GM18909 (cell line): Measurements from ENCODE around the gene SUZ12.
"Not testable (repeated sequence)": the region's sequence is repeated elsewhere in the genome, so short reads cannot be mapped to it uniquely, and the experiment has no call there.

Experiments
- ATAC-seq: cut with Tn5 transposase; IDR thresholded peaks from one replicate; pipeline ENCODE4 v1.9.1; 2021; ENCODE audit warnings: mild to moderate bottlenecking; ENCODE audit not compliant: unreplicated experiment, poor library complexity

The SUZ12 gene

DNA sequence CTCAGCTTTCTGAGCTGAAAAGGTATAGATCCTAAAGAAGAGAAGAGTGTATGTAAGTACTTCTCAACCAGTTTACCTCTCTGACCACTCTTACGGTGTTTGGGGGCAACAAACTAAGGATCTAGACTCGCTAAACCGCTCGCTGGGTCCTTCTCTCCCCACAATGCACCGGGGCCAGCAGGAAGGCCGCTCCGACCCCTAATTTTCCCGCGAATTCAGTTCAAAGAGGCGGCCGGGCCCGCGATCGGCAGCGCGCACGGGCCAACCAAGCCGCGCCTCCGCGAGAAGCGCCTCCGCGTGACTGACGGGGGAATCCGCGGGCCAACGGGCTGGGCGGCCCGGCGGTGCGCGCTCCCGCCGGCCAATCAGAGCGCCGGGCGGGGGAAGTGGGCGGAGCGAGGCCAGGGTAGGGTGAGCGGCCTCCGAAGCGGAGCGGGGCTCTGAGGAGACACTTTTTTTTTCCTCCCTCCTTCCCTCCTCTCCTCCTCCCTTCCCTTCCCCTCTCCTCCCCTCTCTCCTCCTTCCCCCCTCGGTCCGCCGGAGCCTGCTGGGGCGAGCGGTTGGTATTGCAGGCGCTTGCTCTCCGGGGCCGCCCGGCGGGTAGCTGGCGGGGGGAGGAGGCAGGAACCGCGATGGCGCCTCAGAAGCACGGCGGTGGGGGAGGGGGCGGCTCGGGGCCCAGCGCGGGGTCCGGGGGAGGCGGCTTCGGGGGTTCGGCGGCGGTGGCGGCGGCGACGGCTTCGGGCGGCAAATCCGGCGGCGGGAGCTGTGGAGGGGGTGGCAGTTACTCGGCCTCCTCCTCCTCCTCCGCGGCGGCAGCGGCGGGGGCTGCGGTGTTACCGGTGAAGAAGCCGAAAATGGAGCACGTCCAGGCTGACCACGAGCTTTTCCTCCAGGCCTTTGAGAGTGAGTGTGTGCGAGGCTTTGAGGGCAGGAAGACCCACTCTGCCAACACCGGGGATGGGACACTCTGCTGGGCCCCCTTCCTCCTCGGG lies at the start of gene SUZ12:
Gene SUZ12 (plus strand): TSS at position 393 of the 995 bp plus-strand sequence. CDS start 240 bp downstream, at position 633.
- peak; percentile 95 for ATAC-seq

DNA sequence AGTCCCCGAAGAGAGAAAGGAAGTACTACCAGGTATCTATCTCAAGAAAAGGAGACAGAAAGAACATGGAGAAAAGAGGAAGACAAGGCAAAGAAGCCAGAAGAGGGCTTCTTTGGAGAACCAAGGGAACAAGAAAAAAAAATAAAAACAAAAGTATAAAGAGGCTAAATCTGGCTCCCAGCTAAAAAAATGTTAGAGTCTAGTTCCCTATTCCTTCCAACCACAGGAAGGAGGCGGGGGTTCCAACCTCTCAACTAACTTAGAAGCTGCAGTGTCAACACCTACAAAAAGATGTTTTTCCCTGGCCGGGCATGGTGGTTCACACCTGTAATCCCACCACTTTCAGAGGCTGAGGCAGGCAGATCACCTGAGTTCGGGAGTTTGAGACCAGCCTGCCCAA lies 48.7 kb upstream of the SUZ12 start:
- no peak for ATAC-seq

DNA sequence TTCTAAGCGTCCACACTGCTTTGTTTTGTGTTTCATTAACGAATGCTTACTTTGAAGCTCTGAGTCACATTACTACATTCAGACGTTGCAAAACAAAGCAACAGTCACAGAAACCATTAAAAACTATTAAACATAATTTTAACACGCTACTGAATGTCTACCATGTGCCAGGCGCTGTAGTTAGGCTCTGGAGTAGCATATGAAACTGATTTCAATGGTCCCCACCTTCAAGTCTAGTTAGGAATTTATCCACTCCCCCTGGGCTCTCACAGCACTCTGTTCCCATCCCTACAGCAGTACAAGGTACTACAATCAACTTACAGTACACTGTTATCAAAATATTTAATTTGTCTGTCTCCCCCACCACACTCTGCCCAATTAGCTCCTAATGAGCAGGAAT lies 35.9 kb upstream of the SUZ12 start:
- no peak for ATAC-seq

DNA sequence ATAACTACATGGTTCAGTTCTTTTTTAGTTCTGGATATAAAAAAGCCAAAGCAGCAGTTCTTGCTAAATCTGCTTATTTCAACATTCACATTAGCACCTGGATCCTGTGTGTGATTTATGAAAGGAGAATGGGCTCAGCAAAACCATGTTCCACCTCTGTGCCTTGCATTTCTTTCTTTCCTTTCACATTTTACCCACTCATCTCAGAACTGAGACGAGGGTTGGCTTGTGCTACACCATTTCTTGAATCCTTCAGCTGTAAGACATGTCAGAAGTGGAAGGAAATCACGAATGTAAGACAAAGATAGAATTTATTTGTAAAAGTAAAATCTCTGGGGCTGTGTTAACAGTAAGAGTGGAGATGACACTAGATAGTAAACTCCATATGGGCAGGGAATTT lies 34.1 kb upstream of the SUZ12 start:
- no peak for ATAC-seq

DNA sequence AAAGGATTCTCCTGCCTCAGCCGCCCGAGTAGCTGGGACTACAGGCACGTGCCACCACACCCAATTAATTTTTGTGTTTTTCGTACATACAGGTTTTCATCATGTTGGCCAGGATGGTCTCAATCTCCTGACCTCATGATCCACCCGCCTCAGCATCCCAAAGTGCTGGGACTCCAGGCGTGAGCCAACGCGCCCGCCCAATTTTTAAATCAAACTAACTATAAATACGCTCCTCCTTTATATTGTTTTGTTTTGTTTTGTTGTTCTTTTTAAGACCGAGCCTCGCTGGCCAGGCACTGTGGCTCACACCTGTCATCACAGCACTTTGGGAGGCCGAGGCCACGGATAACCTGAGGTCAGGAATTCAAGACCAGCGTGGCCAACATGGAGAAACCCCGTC lies 33.4 kb upstream of the SUZ12 start:
- ATAC-seq = no peak

DNA sequence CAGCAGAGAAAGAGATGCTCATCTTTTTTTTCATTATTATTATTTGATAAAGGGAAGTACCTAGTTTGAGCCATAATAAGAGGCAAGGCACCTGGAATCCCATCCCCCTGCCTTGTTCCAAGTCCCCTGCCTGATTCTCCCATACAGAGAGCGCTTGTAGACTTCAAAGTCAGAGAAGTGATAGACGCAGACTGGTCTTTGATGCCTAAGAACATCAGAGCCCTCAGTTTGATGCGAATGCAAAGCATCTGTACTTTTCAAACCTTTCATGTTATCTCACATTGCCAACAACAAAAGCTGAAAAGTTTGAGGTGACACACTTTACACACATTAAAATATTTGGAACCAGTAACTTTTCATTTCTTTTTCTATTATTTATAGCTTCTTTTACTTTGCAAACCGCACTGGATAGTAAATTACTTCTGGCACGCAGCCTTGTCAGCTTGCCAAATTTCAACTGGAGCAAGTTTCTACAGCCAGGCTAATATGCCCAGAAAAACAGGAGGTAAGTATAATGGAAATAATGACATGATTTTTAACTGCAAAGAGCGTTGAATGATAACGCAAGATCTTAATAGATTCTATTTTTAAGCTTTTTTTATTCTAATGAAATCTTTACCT lies 29.4 kb upstream of the SUZ12 start:
- ATAC-seq = no peak

DNA sequence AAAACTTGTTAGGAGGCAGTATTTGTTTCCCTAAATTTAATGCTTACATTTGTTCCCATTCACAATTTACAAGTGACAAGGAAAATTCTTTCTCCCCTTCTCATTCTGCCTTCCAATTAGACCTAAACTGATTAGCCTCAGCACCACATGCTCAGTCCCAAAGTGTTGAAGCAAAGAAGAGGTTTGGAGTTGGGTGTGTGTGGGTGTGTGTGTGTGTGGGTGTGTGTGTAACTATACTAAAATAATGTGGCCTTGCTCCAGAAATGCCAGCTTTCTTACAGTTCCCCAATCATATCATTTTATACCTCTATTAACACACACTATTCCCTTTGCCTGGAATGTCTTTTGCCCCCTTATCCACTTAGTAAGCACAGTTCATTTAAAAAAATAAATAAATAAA lies 28.4 kb upstream of the SUZ12 start:
- no peak for ATAC-seq

DNA sequence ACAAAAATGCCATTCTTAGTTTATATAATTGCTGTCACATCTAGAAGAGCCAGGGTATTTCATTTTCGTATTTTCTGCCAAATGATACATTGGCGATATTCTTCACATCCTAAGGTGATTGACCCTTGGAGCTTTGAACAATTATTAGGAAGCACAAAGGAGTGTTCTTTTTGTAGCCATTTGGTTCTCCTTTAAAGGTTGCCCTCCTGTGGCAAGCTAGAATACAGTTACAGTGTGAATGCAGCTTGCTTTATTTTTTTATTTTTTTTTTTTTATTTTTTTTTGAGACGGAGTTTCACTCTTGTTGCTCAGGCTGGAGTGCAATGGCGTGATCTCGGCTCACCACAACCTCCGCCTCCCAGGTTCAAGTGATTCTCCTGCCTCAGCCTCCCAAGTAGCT lies 24.1 kb upstream of the SUZ12 start:
- ATAC-seq = not testable (repeated sequence)

DNA sequence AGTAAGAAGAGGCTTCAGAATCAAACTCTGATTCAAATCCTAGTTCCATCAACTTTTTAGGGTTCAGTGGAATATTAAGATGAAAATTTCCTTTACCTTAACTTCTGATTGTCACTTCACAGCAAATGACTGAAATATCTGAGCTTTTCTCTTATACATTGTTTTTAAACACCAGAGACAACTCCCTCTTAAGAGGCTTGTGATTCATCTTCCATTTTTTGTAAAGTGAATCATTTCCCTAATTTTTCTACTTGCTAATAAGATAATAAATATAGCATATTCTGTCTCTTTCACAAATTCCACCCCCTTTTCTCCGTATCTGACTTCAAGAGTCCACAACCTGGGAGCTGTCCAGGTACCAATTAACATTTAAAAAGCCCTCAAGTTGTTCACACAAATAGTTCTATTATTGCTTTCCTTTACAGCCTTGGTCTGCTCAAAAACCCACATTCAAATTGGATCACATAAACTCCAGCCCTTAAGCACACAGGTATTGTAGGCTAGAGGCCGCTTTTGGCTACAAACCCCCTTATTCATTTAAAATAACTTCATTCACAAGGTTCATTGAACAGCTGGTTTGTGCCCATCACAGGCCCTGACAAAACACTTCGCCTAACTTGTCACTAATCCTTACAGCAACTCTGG lies 21.2 kb upstream of the SUZ12 start:
- no peak for ATAC-seq

DNA sequence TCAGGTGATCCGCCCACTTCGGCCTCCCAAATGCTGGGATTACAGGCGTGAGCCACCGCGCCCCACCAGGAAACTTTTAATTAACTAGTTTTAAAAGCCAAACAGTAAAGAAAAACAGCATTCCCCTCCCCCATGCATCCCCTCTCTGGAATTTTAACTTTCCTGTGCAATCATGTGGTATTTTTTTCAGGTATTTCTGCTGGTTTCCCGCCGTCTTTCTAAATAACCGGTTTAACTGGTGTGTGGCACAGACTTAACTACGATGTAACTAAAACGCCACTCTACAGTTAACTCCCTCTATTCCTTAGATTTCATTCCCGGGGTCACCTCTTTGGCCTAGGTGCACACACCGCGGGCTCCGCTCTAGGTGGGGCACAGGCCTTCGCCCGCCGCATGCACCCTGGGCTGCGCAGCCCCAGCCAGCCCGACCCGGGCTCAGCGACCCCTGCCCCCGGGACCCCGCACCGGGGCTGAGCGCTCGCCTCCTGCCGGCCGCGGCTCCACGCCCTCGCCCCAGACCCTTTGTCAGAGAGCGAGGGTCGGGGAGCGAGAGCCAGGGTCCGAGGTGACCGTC lies 20.2 kb upstream of the SUZ12 start:
- ATAC-seq = no peak

DNA sequence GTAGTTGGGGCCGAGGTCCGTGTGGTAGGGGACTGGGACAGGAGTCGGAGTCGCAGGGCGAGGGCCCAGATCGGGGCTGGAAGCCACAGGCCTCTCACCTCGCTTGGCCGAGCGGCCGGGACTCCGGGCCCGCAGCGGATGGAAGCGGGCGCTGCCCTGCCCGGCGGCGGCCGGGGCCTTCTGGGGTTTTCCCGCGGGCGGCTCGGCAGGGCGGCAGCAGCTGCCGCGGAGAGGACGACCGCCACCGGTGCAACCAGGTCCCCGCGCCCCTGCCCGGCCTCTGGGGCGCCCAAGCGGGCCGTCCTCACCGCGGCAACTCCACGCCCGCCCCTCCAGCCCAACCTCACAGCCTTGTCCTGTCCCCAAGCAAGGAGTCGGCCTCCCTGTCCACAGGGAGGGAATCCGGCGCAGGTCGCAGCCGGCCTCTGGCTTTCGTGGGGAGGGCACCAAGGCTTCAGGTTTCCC lies 19.7 kb upstream of the SUZ12 start:
- ATAC-seq = no peak

DNA sequence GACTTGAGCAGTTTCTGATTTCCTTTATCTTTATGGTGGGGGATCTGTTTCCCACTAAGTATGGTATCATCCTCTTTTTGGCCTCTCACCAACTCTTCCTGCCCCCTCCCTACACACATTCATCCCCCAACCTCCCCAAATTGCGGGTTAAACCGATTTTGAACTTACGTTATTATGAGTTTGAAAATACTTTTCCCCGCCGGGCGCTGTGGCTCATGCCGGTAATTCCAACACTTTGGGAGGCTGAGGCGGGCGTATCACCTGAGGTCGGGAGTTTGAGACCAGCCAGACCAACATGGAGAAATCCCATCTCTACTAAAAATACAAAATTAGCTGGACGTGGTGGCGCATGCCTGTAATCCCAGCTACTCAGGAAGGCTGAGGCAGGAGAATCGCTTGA lies 19.1 kb upstream of the SUZ12 start:
- ATAC-seq = not testable (repeated sequence)

DNA sequence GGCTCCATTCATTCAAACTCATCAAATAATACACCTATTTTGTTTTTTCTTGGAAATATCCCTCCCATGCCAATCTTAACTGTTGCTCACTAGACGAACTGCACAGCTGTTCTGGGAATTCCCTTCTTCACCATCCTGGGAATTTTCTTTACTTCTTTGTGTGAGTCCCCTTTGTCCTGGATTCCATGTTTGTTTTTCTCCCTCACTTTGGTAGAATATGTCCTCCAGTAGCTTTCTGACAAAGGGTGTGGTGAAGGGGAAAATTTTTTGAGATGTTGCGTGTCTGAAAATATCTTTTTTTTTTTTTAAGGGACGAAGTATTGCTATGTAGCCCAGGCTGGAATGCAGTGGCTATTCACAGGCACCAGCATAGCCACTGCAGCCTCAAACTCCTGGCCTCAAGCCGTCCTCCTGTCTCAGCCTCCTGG lies 18.1 kb upstream of the SUZ12 start:
- no peak for ATAC-seq

DNA sequence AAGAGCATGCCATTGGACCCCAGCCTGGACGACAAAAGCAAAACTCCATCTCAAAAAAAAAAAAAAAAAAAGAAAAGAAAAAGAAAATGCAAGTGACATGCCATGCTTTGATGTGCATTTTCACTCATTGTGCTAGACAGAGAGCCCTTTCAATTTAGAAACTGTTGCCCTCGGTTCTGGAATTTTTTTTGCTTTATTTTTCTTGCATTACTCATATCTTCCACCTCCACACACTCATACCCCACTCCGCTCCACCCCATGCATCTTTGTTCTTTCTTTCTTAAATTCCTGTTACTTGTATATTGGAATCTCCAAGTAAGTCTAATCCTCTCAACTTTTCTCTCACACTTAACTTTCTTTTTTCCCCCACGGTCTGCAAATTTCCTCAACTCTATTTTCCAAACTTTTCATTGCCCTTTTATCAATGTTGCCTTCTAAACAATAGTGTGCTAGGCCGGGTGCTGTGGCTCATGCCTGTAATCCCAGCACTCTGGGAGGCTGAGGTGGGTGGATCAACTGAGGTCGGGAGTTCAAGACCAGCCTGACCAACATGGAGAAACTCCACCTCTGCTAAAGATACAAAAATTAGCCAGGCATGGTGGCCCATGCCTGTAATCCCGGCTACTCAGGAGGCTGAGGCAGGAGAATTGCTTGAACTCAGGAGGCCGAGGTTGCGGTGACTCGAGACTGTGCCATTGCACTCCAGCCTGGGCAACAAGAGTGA lies 16.8 kb upstream of the SUZ12 start:
- ATAC-seq = no peak

DNA sequence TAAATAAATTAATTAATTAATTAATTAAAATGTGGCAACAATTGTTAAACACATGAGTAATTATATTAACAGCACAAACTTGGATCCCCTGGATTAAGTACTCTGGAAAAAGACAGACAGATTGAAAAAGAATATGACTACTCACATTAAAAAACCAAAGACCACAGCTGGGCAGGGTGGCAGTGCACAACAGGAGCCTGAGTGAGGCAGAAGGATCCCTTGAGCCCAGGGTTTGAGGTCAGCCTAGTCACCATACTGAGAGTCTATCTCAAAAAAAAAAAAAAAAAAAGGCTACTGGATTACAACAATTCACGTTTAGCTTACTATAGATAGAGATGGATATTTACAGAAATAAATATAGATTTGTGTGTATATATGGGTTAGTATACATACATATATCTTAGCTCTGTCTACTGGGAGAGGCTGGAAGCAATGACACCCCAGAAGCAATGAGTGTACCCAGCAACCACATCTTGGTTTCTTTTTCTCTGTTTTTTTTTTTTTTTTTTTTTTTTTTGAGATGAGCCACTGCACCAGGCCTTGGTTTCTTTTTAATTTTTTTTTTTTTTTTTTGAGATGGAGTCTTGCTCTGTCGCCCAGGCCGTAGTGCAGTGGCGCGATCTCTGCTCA lies 10.6 kb upstream of the SUZ12 start:
- no peak for ATAC-seq

DNA sequence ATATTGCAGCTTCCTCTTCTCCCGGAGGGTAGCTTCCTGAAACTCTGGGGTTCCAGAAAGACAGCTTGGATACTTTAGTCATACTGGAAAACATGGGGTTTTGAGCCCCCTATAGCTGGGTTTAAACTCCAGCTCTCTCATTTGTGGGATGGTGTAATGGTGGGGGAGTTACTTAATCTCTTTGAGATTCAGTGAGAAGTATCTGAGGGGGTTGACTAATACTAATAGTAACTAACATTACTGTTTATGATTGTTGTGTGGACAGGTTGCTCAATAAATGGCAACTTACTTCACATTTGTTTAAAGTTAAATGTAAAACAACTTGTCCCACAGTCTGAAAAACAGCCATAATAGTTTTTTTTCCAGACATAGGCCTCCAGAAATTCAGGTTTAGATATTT lies 5.1 kb upstream of the SUZ12 start:
- no peak for ATAC-seq

DNA sequence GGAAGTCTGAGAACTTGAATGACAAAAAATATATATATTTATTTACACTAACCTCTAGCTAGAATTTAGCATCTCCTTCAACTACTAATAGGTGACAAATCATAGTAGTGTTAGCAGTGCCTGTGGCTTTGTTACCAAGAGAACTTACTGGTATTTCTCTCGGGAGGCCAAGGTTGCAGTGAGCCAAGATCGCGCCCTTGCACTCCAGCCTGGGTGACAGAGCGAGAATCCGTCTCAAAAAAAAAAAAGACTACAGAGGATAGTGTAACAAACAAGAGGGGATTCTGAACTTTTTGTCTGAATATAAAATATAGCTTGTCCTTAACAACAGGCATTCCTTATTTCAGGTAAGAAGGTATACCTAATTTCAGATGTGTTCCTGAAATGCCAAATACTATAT lies 1.3 kb upstream of the SUZ12 start:
- no peak for ATAC-seq

DNA sequence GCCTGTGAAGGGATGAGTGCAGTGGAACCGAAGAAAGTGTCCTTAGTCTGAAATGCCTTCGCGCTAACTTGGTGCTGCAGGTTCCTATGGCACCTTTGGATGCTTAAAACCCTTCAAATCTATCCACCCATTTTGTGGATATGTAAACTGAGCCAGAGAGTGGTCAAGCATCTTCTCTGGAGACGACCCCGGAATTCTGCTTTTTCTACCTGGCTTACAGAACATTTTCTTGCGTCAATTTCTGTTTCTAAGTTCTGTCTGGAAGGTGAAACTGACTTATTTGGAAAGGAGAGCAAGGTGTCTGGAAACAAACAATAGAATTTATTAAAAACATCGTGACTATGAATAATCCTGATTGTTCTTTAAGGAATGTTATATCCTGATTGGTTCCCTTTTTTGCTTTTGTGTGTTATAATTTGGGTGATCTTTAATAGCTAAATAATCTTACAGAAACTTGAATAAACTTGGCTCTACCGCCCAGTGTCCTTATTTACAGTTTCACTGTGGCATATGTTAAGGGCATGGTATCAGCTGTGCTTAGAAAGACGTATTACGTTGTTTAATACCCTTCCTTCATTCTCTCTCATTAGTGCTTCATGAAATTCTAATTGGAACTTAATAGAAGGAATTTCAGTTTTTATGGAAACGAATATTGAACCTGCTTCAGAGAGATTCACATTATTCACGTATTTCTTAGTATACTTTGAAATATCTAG lies 1.3 kb downstream of the SUZ12 start:
- ATAC-seq = not testable (repeated sequence)

DNA sequence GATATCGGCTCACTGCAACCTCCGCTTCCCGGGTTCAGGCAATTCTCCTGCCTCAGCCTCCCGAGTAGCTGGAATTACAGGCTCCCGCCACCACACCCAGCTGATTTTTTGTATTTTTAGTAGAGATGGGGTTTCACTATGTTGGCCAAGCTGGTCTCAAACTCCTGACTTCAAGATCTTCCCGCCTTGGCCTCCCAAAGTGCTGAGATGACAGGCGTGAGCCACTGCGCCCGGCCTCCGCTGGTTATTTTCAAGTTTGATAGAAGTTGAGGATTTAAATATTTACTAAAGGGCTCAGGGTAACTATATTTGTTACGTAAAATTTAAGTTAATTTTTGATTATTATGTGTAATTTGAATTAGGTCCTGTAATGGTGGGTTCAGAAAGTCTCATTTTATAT lies 5.1 kb downstream of the SUZ12 start:
- ATAC-seq = not testable (repeated sequence)
